KMS-11 (cell line): ENCODE measurements around the gene PIM1.

ENCODE experiments used
- H2AFZ ChIP-seq: fragments of 200-600 bp; sonication (generic); 2 replicates; pipeline ENCODE4 v1.6.1; 2016; ENCODE audit warnings: antibody characterized with exemption, mixed run types, low read depth
- H3K27ac ChIP-seq: fragments of 200-600 bp; sonication (generic); 2 replicates; pipeline ENCODE4 v1.6.1; 2016; ENCODE audit warnings: mild to moderate bottlenecking, mixed run types
- H3K27me3 ChIP-seq: fragments of 200-600 bp; sonication (generic); 2 replicates; pipeline ENCODE4 v1.6.1; 2017; ENCODE audit warnings: mild to moderate bottlenecking, low read depth, mixed run types, moderate library complexity; ENCODE audit not compliant: insufficient read depth
- H3K36me3 ChIP-seq: fragments of 200-600 bp; sonication (generic); 2 replicates; pipeline ENCODE4 v1.6.1; 2017; ENCODE audit warnings: mild to moderate bottlenecking, mixed run types; ENCODE audit not compliant: insufficient read depth
- H3K4me1 ChIP-seq: fragments of 200-600 bp; sonication (generic); 2 replicates; pipeline ENCODE4 v1.6.1; 2016; ENCODE audit warnings: mild to moderate bottlenecking, low read depth, mixed run types; ENCODE audit not compliant: poor library complexity, severe bottlenecking
- H3K4me2 ChIP-seq: fragments of 200-600 bp; sonication (generic); 2 replicates; pipeline ENCODE4 v1.7.0; 2016; ENCODE audit warnings: mild to moderate bottlenecking, mixed run types
- H3K4me3 ChIP-seq: fragments of 200-600 bp; sonication (generic); IDR thresholded peaks from 2 replicates; pipeline ENCODE4 v1.6.1; 2017; ENCODE audit warnings: low read depth, low read length, mixed read lengths; ENCODE audit not compliant: insufficient read depth
- H3K79me2 ChIP-seq: fragments of 200-600 bp; sonication (generic); 2 replicates; pipeline ENCODE4 v1.6.1; 2016; ENCODE audit warnings: low read depth, mixed run types; ENCODE audit not compliant: insufficient read depth
- H3K9ac ChIP-seq: fragments of 200-600 bp; sonication (generic); 2 replicates; pipeline ENCODE4 v1.6.1; 2016; ENCODE audit warnings: mild to moderate bottlenecking, mixed run types
- H4K20me1 ChIP-seq: fragments of 200-600 bp; sonication (generic); 2 replicates; pipeline ENCODE4 v1.6.1; 2016; ENCODE audit warnings: mild to moderate bottlenecking, mixed run types; ENCODE audit not compliant: insufficient read depth
- TF ChIP-seq, protein P1 (sequence below): fragments of 200-600 bp; sonication (generic); conservative IDR thresholded peaks from 2 replicates; pipeline ENCODE4 v1.6.1; 2017; ENCODE audit warnings: low read depth, mild to moderate bottlenecking, antibody characterized with exemption, low read length, moderate library complexity, mixed read lengths

PIM1 gene

DNA sequence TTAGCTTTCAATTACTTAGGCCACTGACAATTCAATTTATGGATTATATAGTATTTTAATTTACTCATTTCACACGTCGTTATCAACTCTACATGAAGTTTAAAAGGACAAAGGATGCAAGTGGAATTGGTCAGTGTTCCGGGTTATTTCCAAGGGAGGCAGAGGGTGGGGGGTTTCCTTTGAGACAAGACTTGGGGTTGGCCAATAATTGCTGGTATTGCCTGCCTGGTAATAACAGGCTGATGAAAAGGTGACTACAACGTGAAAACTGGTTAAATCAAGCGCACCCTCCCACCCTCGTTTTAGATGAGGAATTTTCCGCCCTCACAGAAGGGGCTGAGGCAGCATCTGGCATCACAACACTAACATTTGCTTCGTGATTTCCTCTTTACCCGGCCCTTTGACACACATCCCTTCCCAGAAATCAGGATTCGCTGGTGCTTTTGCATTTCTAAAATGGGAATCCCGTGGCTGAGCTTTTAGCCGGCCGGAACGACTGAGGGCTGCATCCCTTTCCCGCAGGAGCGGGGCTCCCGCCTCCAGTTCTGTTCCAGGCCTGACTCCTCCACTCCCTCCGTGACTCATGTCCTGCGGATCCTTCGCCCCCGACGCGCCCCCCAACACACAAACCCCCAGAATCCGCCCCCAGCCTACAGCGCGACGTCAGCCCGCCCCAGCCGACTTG is 999 bp upstream of the PIM1 start:
- Histone ChIP-seq H2AFZ (peak overlapping the region; percentile 57), H3K27ac (peak overlapping the region; percentile 73), H3K9ac (peak overlapping the region; percentile 80), H4K20me1 (peaks cover 11% of the 10 kb centered on the region), H3K79me2 (peaks cover 37% of the 10 kb centered on the region), H3K4me3 (no peak overlapping the region), H3K27me3 (no peaks in the 10 kb centered on the region), H3K4me2 (peak overlapping the region; percentile 70), H3K4me1 (peaks cover 27% of the 10 kb centered on the region), H3K36me3 (peaks cover 14% of the 10 kb centered on the region)
- TF ChIP-seq, protein P1, sequence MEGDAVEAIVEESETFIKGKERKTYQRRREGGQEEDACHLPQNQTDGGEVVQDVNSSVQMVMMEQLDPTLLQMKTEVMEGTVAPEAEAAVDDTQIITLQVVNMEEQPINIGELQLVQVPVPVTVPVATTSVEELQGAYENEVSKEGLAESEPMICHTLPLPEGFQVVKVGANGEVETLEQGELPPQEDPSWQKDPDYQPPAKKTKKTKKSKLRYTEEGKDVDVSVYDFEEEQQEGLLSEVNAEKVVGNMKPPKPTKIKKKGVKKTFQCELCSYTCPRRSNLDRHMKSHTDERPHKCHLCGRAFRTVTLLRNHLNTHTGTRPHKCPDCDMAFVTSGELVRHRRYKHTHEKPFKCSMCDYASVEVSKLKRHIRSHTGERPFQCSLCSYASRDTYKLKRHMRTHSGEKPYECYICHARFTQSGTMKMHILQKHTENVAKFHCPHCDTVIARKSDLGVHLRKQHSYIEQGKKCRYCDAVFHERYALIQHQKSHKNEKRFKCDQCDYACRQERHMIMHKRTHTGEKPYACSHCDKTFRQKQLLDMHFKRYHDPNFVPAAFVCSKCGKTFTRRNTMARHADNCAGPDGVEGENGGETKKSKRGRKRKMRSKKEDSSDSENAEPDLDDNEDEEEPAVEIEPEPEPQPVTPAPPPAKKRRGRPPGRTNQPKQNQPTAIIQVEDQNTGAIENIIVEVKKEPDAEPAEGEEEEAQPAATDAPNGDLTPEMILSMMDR: no peak

DNA sequence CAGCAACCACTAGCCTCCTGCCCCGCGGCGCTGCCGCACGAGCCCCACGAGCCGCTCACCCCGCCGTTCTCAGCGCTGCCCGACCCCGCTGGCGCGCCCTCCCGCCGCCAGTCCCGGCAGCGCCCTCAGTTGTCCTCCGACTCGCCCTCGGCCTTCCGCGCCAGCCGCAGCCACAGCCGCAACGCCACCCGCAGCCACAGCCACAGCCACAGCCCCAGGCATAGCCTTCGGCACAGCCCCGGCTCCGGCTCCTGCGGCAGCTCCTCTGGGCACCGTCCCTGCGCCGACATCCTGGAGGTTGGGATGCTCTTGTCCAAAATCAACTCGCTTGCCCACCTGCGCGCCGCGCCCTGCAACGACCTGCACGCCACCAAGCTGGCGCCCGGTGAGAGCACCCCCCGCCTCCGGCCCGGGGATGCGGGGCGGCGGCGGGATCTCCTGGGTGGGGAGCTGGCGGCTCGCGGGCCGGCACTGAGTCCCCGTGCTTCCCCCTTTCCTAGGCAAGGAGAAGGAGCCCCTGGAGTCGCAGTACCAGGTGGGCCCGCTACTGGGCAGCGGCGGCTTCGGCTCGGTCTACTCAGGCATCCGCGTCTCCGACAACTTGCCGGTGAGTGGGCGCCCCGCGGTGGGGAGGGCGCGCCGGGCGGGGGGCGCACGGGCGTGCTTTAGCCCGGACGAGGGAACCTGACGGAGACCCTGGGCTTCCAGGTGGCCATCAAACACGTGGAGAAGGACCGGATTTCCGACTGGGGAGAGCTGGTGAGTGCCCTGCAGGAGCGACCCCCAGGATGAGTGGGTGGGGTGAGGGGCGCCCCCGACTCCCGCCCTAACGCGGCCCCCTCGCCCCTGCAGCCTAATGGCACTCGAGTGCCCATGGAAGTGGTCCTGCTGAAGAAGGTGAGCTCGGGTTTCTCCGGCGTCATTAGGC is 585 bp downstream of the PIM1 start:
- Histone ChIP-seq H3K4me1 (peaks cover 28% of the 10 kb centered on the region), H3K36me3 (peaks cover 16% of the 10 kb centered on the region), H3K4me3 (no peak overlapping the region), H3K9ac (peak overlapping the region; percentile 84), H3K79me2 (peaks cover 37% of the 10 kb centered on the region), H3K27me3 (no peaks in the 10 kb centered on the region), H4K20me1 (peaks cover 11% of the 10 kb centered on the region), H3K27ac (peak overlapping the region; percentile 71), H3K4me2 (peak overlapping the region; percentile 72), H2AFZ (no peak overlapping the region)
- TF ChIP-seq, protein P1: 0 out of 2 replicates have a peak, but pooled peaks have one; percentile 17

DNA sequence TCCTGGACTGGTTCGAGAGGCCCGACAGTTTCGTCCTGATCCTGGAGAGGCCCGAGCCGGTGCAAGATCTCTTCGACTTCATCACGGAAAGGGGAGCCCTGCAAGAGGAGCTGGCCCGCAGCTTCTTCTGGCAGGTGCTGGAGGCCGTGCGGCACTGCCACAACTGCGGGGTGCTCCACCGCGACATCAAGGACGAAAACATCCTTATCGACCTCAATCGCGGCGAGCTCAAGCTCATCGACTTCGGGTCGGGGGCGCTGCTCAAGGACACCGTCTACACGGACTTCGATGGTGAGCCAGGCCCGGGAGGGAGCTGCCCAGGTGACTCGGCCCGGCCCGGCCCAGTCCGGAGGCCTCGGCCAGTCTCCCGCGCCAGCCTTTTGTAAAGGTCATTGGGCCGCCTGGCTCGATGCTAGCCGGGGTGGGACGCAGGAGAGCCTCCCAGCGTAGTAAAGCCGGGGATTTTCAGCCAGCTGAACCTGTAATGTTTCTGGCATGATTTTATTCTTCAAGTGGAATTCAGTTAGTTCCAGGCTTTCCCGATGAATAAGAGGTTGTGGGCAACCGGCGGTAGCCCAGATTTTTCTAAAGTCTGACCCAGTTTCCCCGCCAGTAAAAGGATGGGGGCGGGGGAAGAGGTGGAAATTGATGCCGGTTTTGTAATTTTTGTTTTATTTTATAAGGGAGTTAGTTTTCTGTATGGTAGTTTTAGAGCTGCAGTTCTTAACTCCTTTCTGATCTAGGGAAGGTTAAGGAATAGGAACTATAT is 1.4 kb downstream of the PIM1 start:
- Histone ChIP-seq H4K20me1 (peaks cover 11% of the 10 kb centered on the region), H3K27ac (peak overlapping the region; percentile 71), H3K27me3 (no peaks in the 10 kb centered on the region), H3K36me3 (peaks cover 16% of the 10 kb centered on the region), H3K4me2 (peak overlapping the region; percentile 72), H3K9ac (peak overlapping the region; percentile 84), H3K79me2 (peaks cover 37% of the 10 kb centered on the region), H2AFZ (no peak overlapping the region), H3K4me3 (peak overlapping the region; percentile 48), H3K4me1 (peaks cover 28% of the 10 kb centered on the region)
- TF ChIP-seq, protein P1: no peak
